Ovary (tissue), 9 donors: ENCODE results near the gene CNNM1. TPM values are rescaled to one million over a fixed set of nuclear protein-coding genes. Genes with fewer than 3 reads are reported as not detected.

Experiments used
- DNase-seq, 5 donors: peaks; one replicate each; pipeline ENCODE4 v3.0.0-alpha.2; 2019 to 2020
- H3K27ac ChIP-seq, 2 donors: fragments of 200-600 bp; one replicate each; pipeline versions ENCODE4 v1.5.1 to v1.8.0; 2019 to 2022
- H3K27me3 ChIP-seq: fragments of 200-600 bp; one replicate; pipeline ENCODE4 v1.8.0; 2022
- H3K36me3 ChIP-seq: fragments of 200-600 bp; sonication (generic); one replicate; pipeline ENCODE4 v1.5.1; 2019
- H3K4me1 ChIP-seq: one replicate; pipeline ENCODE4 v1.8.1; 2013; ENCODE audit warnings: mild to moderate bottlenecking, moderate library complexity; ENCODE audit not compliant: insufficient read depth
- H3K4me3 ChIP-seq: fragments of 200-600 bp; sonication (generic); one replicate; pipeline ENCODE4 v1.5.1; 2017
- H3K9me3 ChIP-seq, 2 donors: fragments of 200-600 bp in 1 of 2; sonication (generic) in 1 of 2; one replicate each; pipeline versions ENCODE4 v1.5.1 to v1.8.1; 2013 to 2019; ENCODE audit warnings: mild to moderate bottlenecking in 1 of 2, moderate library complexity in 1 of 2
- EP300 ChIP-seq: sonication (generic); formaldehyde crosslinking; IDR thresholded peaks from one replicate; pipeline ENCODE4 v1.6.1; 2017; ENCODE audit warnings: antibody characterized with exemption
- POLR2A ChIP-seq: fragments of 450-650 bp; IDR thresholded peaks from one replicate; pipeline ENCODE4 v1.6.1; 2017; ENCODE audit warnings: antibody characterized with exemption, mild to moderate bottlenecking, moderate library complexity
- WGBS, 3 donors: extraction: QIAGEN DNeasy Blood & Tissue Kit in 1 of 3; methylation state at CpG; one replicate each; pipeline versions ENCODE4 v1.1.5 to v1.1.7; 2013 to 2017; 5-methylcytosine and 5-hydroxymethylcytosine counted together
- intact Hi-C, 4 donors: fragments of 100-400 bp; cut with DNase I; formaldehyde crosslinking; loops; one replicate each; pipeline versions ENCODE4 v1.11.0 to v1.15.1; 2022 to 2023
- polyA plus RNA-seq, 2 donors: library from polyadenylated mRNA; stranded (reverse); fragments of 200-250 nt in 1 of 2; fragments of 350-450 nt in 1 of 2; fragmentation: Illumina TruSeq in 1 of 2; extraction: RNeasy Lipid Tissue Mini Kit (QIAGEN cat#74804) in 1 of 2; gene quantifications; one replicate each; pipeline ENCODE4 v1.2.3, GENCODE V29; 2013 to 2014
- total RNA-seq, 7 donors: library from RNA; depleted of rRNA in 2 of 7; stranded (reverse); fragments of >200 nt in 2 of 7; fragmentation: NEBNext Ultra II Directional in 3 of 7; extraction: Animal tissue kit (Norgen Biotek cat#: 25700) in 3 of 7; gene quantifications; one replicate each; pipeline versions ENCODE4 v1.1.0 to v1.2.4, GENCODE V29; 2016 to 2023
- TF ChIP-seq, protein P1 (sequence below), 3 donors: fragments of 450-650 bp in 2 of 3; fragments of 200-600 bp in 1 of 3; IDR thresholded peaks; one replicate each; pipeline versions ENCODE4 v1.5.1 to v1.8.0; 2016 to 2022; ENCODE audit warnings: antibody characterized with exemption in 3 of 3, mild to moderate bottlenecking in 1 of 3
- donor health status: DM: no; HTN: no; CAD: no; lungs with moderate emphysema.
- donor health status: DM: no; HTN: no; CAD: no.
- donor health status: Bipolar disorder and iron deficiency.
- donor health status: DM: yes; HTN: yes; CAD: no.
- donor health status: DM: no; HTN: no; CAD: no.
- donor health status: DM: yes; HTN: yes; CAD: no.

CNNM1 gene
- total and polyA plus RNA-seq, 9 donors, result 1.0 to 3.9 (median 2.4) TPM

DNA sequence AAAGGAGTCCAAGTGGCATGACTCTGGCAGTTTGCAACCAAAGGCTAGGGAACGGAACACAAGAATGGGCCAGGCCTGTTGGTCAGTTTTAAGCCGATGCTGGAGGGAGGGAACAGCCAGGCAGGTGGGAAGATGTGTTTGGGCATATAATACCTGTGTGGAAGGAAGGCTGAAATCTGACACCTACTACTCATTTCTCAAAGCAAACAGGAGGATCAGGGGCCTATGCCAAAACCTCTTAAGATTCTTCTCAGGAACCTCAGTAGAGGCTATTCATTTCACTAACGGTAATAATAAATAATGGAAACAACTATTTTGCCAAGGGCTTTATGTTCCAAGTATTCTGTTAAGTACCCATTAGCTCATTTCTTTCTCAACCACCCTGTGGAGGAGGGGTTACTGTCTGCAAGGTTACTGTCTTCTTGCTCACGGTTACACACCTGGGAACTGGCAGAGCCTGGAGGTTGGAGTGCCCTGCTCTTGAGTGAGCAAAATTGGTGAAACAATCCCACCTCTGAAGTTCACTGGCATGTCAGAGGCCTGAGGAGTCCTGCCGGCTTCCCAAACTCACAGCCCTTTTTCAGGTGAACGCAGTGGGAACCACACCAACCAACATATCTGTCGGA is 65.7 kb downstream of the CNNM1 start:
- TF ChIP-seq EP300 (no peak), POLR2A (no peak)
- TF ChIP-seq, protein P1, sequence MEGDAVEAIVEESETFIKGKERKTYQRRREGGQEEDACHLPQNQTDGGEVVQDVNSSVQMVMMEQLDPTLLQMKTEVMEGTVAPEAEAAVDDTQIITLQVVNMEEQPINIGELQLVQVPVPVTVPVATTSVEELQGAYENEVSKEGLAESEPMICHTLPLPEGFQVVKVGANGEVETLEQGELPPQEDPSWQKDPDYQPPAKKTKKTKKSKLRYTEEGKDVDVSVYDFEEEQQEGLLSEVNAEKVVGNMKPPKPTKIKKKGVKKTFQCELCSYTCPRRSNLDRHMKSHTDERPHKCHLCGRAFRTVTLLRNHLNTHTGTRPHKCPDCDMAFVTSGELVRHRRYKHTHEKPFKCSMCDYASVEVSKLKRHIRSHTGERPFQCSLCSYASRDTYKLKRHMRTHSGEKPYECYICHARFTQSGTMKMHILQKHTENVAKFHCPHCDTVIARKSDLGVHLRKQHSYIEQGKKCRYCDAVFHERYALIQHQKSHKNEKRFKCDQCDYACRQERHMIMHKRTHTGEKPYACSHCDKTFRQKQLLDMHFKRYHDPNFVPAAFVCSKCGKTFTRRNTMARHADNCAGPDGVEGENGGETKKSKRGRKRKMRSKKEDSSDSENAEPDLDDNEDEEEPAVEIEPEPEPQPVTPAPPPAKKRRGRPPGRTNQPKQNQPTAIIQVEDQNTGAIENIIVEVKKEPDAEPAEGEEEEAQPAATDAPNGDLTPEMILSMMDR (IDR thresholded peaks at IDR 0.05), result no peak
- Histone ChIP-seq H3K4me3 (no peak overlapping the region), H3K9me3 (no peaks in the 10 kb centered on the region), H3K27ac (no peak overlapping the region), H3K36me3 (no peaks in the 10 kb centered on the region), H3K4me1 (no peaks in the 10 kb centered on the region), H3K27me3 (no peaks in the 10 kb centered on the region)
- 83 to 87% (median 84%) methylated on average over 7 of the region's 7 CpGs for WGBS, 3 donors
- intact Hi-C loops, result loop anchor here in 2 of 4 donors (10.0 kb wide), 2 partner anchors 220 to 320 kb away; no protein-coding TSS in a partner anchor
- no peak for DNase-seq

DNA sequence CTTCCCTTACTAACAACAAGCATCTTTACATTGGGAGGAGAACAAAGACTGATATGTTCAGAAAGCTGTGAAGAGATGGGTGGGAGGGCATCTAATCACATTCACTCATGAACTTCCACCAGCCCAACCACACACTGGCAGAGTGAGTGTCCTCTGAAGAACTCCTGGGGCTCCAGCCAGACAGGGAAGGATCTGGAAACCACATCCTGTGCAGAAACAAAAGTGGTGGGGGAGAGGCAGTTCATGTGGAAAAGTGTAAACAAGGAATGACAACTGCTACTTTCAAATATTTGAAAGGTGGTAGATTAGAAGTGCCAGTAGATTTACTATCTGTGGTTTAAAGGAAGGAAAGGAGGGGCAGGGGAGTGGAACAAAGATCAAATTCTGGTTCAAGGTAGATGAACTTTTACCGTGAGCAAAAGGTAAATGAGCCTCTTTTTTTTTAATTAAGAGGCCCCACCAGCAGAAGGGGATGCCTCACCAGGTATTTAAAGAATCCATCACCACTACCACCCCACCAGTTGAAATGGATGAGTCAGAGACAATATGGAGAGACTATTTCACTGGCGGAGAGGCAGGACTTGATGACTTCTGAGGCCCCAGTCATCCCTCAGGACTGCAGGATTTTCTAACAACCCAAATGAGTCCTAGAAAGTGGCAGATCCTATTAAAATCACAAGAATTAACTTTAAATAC is 66.7 kb downstream of the CNNM1 start:
- no peak for DNase-seq
- intact Hi-C loops, result loop anchor here in 2 of 4 donors (10.0 kb wide), 2 partner anchors 219 to 319 kb away; no protein-coding TSS in a partner anchor
- Histone ChIP-seq H3K4me3 (no peak overlapping the region), H3K4me1 (no peaks in the 10 kb centered on the region), H3K27ac (no peak overlapping the region), H3K36me3 (no peaks in the 10 kb centered on the region), H3K27me3 (no peaks in the 10 kb centered on the region), H3K9me3 (no peaks in the 10 kb centered on the region)
- TF ChIP-seq POLR2A (no peak), EP300 (no peak)
- TF ChIP-seq, protein P1 (IDR thresholded peaks at IDR 0.05), result no peak
- WGBS, 3 donors, result 60 to 73% (median 71%) methylated on average over 2 of the region's 2 CpGs

DNA sequence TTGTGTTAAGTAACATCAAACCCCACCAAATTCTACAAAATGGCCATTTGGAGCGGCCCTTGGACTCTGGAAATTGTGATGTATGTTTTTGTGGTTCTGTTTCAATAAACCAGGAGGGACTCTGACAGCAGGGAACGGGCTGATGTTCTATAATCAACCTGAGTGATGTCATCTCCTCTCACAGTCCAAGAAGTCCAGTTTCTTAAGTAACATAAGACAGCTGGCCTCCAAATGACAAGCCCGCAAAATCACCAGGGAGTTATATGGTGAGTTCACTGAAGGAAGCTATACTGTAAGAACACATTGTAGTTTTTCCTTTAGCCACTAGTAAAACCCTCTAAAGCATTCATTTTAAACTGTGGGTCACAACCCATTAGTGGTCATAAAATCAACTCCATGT is 67.3 kb downstream of the CNNM1 start:
- Histone ChIP-seq H3K27ac (no peak overlapping the region), H3K4me1 (no peaks in the 10 kb centered on the region), H3K36me3 (no peaks in the 10 kb centered on the region), H3K9me3 (no peaks in the 10 kb centered on the region), H3K4me3 (no peak overlapping the region), H3K27me3 (no peaks in the 10 kb centered on the region)
- 72 to 79% (median 73%) methylated on average over 3 of the region's 3 CpGs for WGBS, 3 donors
- no peak for DNase-seq
- TF ChIP-seq EP300, result no peak
- TF ChIP-seq, protein P1 (IDR thresholded peaks at IDR 0.05), result no peak
- no peak for TF ChIP-seq POLR2A
- intact Hi-C loops, result loop anchor here in 2 of 4 donors (10.0 kb wide), 2 partner anchors 218 to 318 kb away; no protein-coding TSS in a partner anchor

DNA sequence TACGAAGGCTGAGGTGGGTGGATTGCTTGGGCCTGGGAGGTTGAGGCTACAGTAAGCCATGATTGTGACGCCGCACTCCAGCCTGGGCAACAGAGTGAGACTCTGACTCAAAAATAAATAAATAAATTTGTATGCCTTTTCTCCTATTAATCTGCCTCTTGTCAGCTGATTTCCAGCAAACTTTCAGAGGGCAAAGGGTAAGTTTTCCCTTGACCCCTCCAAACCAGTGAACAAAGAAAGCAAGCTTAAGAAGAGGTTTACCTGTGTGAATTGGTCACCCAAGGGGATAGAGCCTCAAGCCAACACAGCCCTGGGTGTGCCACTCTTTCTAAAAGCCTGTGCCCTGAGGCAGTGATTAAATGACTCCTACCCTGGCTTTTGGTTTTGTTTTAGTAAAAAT is 70.5 kb downstream of the CNNM1 start:
- Histone ChIP-seq H3K27ac (no peak overlapping the region), H3K4me1 (no peaks in the 10 kb centered on the region), H3K4me3 (no peak overlapping the region), H3K9me3 (no peaks in the 10 kb centered on the region), H3K36me3 (no peaks in the 10 kb centered on the region), H3K27me3 (no peaks in the 10 kb centered on the region)
- intact Hi-C loops, result loop anchor here in 2 of 4 donors (10.0 kb wide), 2 partner anchors 215 to 315 kb away; no protein-coding TSS in a partner anchor
- no peak for DNase-seq
- 94 to 98% (median 97%) methylated on average over 3 of the region's 3 CpGs for WGBS, 3 donors
- TF ChIP-seq, protein P1 (IDR thresholded peaks at IDR 0.05), result no peak
- TF ChIP-seq EP300 (no peak), POLR2A (no peak)
